Measurements from ENCODE around the gene DAGLB. TPM values are rescaled to one million over a fixed set of nuclear protein-coding genes. Genes with fewer than 3 reads are reported as not detected.
"Not testable (repeated sequence)": the region's sequence is repeated elsewhere in the genome, so short reads cannot be mapped to it uniquely, and the experiment has no call there.

Gene DAGLB
- total RNA-seq, 1 donor from 2014 or later: 13.6 TPM

- TF ChIP-seq CTCF (IDR thresholded peaks at IDR 0.05; ENCODE audit: insufficient read depth, low read length, poor library complexity, severe bottlenecking): no peak
Observed at GRCh38 chr7:6402041-6402440, 45.7 kb downstream of the DAGLB start.

GRCh38 chr7:6401536-6401935 lies 46.2 kb downstream of the DAGLB start:
- DNase-seq (ENCODE audit: low read depth): no peak
- no peak for TF ChIP-seq CTCF (IDR thresholded peaks at IDR 0.05; ENCODE audit: insufficient read depth, low read length, poor library complexity, severe bottlenecking)
- peaks cover 4% of the 10 kb centered on the region for H3K36me3 ChIP-seq (ENCODE audit: control insufficient read depth, insufficient read depth, low read length)
- no peak overlapping the region for H3K4me3 ChIP-seq (ENCODE audit: low read depth, low read length)
- H3K27me3 ChIP-seq (ENCODE audit: control insufficient read depth, insufficient read depth, low read length): no peaks in the 10 kb centered on the region

More at GRCh38 chr7:6402041-6402440, 45.7 kb downstream of the DAGLB start:
- no peak overlapping the region for H3K4me3 ChIP-seq (ENCODE audit: low read depth, low read length)
- peaks cover 5% of the 10 kb centered on the region for H3K36me3 ChIP-seq (ENCODE audit: control insufficient read depth, insufficient read depth, low read length)
- DNase-seq (ENCODE audit: low read depth): no peak
- no peaks in the 10 kb centered on the region for H3K27me3 ChIP-seq (ENCODE audit: control insufficient read depth, insufficient read depth, low read length)

GRCh38 chr7:6400243-6401105 lies 47.3 kb downstream of the DAGLB start:
- H3K4me3 ChIP-seq (ENCODE audit: low read depth, low read length); H3K27me3 ChIP-seq (ENCODE audit: control insufficient read depth, insufficient read depth, low read length); H3K36me3 ChIP-seq (ENCODE audit: control insufficient read depth, insufficient read depth, low read length); DNase-seq (ENCODE audit: low read depth): not testable (repeated sequence)

GRCh38 chr7:6399351-6399750 lies 48.4 kb downstream of the DAGLB start:
- TF ChIP-seq CTCF (IDR thresholded peaks at IDR 0.05; ENCODE audit: insufficient read depth, low read length, poor library complexity, severe bottlenecking): no peak
- peaks cover 3% of the 10 kb centered on the region for H3K36me3 ChIP-seq (ENCODE audit: control insufficient read depth, insufficient read depth, low read length)
- DNase-seq (ENCODE audit: low read depth): no peak
- H3K4me3 ChIP-seq (ENCODE audit: low read depth, low read length): no peak overlapping the region
- H3K27me3 ChIP-seq (ENCODE audit: control insufficient read depth, insufficient read depth, low read length): no peaks in the 10 kb centered on the region

- TF ChIP-seq CTCF (IDR thresholded peaks at IDR 0.05; ENCODE audit: insufficient read depth, low read length, poor library complexity, severe bottlenecking): no peak
- H3K27me3 ChIP-seq (ENCODE audit: control insufficient read depth, insufficient read depth, low read length): no peaks in the 10 kb centered on the region
- H3K4me3 ChIP-seq (ENCODE audit: low read depth, low read length): no peak overlapping the region
- DNase-seq (ENCODE audit: low read depth): peak; percentile 34
- peaks cover 1% of the 10 kb centered on the region for H3K36me3 ChIP-seq (ENCODE audit: control insufficient read depth, insufficient read depth, low read length)
Observed at GRCh38 chr7:6398943-6399342, 48.8 kb downstream of the DAGLB start.

GRCh38 chr7:6397759-6398495 lies 49.8 kb downstream of the DAGLB start:
- H3K27me3 ChIP-seq (ENCODE audit: control insufficient read depth, insufficient read depth, low read length); H3K4me3 ChIP-seq (ENCODE audit: low read depth, low read length); H3K36me3 ChIP-seq (ENCODE audit: control insufficient read depth, insufficient read depth, low read length); DNase-seq (ENCODE audit: low read depth): not testable (repeated sequence)
